GM21447 (cell line): Measurements from ENCODE around the gene PLPPR4.

Experiments
- ATAC-seq: cut with Tn5 transposase; IDR thresholded peaks from one replicate; pipeline ENCODE4 v1.9.1; 2021; ENCODE audit not compliant: unreplicated experiment

Gene PLPPR4

DNA sequence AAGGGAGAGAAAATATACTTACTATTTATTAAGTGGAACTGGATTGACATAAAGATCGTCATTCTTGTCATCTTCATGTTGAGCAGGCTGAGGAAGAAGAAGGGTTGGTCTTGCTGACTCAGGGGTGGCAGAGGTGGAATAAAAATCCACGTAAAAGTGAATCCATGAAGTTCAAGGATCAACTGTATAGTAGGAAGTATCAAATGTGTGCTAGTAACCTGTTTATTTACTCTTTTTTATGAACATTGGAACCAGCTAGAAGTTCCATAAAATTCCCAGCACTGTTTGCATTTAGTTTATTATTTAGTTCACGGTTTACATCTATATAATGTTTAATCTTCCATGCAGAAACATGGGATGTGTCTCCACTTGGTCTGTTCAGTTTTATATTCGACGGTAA is 70.7 kb downstream of the PLPPR4 start:
- no peak for ATAC-seq

- no peak for ATAC-seq
These were observed 82.9 kb downstream of the PLPPR4 start for GRCh38 chr1:99347041-99347684.

DNA sequence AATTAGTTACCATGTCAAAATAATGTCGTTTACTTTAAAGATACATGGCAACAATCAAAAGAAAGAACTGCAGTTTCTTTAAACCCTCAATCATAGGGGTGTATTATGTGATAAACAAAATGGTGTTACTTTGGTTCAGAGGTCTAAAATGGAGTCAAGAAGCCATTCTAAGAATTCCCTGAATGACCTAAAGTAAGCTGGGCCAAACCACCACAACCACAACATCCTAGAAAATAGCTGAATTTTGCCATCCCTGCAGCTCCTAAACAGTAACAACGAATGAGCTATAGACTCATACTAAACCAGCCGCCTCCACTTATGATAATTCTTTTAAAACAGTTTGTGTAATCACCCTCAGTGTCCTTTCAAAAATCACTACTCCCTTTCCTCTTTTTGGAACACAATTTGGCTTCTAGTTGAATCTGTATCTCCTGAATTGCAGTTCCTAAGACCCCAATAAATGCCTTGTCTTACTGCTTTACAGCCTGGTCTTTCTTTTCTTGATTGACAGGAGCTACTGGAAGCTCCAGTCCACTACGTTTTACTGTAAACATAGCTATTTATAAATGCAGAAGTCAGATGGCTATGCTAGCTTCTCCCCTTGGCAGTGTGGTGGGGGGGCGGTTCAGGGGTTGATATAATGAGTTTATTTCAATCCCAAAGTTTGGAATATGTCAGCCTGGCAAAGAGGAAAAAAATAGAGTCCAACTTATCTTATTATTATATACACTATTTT is 84.3 kb downstream of the PLPPR4 start:
- no peak for ATAC-seq

GRCh38 chr1:99352821-99353220 is 88.5 kb downstream of the PLPPR4 start:
- no peak for ATAC-seq

DNA sequence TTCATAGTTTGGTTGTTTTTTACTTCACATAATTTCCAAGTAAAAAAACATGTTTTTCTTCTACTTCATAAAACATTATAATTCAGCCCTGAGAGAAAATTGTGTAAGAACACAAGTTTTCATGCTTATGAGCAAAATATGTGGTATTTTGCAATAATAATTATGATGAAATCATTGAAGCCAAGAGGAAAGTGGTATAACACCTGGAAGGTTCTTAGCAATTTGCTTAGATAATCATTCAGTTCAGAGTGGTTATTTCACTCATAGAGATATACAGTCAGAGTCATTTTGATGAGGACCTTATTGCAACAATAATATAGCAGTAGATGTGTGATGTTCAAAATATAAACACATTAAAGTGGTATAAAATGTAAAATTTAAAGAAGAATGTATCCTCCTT is 94.5 kb downstream of the PLPPR4 start:
- no peak for ATAC-seq
